Esophagus squamous epithelium (tissue), 5 donors: ENCODE measurements around the gene IGFBP3. TPM values are rescaled to one million over a fixed set of nuclear protein-coding genes. Genes with fewer than 3 reads are reported as not detected.

ENCODE experiments used
- DNase-seq: peaks from one replicate; lab custom pipeline; 2025; lab: John Stamatoyannopoulos, UW
- H3K27ac ChIP-seq, 4 donors: fragments of 200-600 bp; sonication (generic); one replicate each; pipeline ENCODE4 v1.5.1; 2016 to 2019; ENCODE audit warnings: mild to moderate bottlenecking in 1 of 4
- H3K27me3 ChIP-seq, 4 donors: fragments of 200-600 bp; sonication (generic); 1 replicate in 3 of 4; 2 replicates in 1 of 4; pipeline versions ENCODE4 v1.5.1 to v1.6.0; 2017 to 2021; ENCODE audit warnings: antibody characterized with exemption in 1 of 4
- H3K36me3 ChIP-seq, 3 donors: fragments of 200-600 bp; sonication (generic); one replicate each; pipeline ENCODE4 v1.5.1; 2016 to 2019
- H3K4me1 ChIP-seq, 3 donors: fragments of 200-600 bp; sonication (generic); one replicate each; pipeline ENCODE4 v1.5.1; 2017 to 2019
- H3K4me3 ChIP-seq, 4 donors: fragments of 200-600 bp; sonication (generic); 1 replicate in 3 of 4; 2 replicates in 1 of 4; pipeline ENCODE4 v1.5.1; 2016 to 2019; ENCODE audit warnings: mild to moderate bottlenecking in 2 of 4, moderate library complexity in 1 of 4
- H3K9me3 ChIP-seq, 3 donors: fragments of 200-600 bp; sonication (generic); one replicate each; pipeline ENCODE4 v1.5.1; 2016 to 2019
- POLR2A ChIP-seq, 4 donors: fragments of 450-650 bp; IDR thresholded peaks; one replicate each; pipeline ENCODE4 v1.6.1; 2017; ENCODE audit warnings: antibody characterized with exemption in 4 of 4, mild to moderate bottlenecking in 4 of 4, moderate library complexity in 3 of 4
- WGBS, 2 donors: methylation state at CpG; one replicate each; pipeline ENCODE4 v1.1.5; 2018; 5-methylcytosine and 5-hydroxymethylcytosine counted together
- intact Hi-C: fragments of 100-400 bp; cut with DNase I; formaldehyde crosslinking; loops from one replicate; pipeline ENCODE4 v1.15.0; 2022
- total RNA-seq, 4 donors: library from RNA; depleted of rRNA; stranded (reverse); fragments of >200 nt; gene quantifications; one replicate each; pipeline ENCODE4 v1.1.0, GENCODE V29; 2016
- TF ChIP-seq, protein P1 (sequence below), 6 experiments: fragments of 450-650 bp in 4 of 6; fragments of 200-600 bp in 2 of 6; sonication (generic) in 2 of 6; IDR thresholded peaks; one replicate each; pipeline ENCODE4 v1.5.1; 2016 to 2019; ENCODE audit warnings: antibody characterized with exemption in 6 of 6, mild to moderate bottlenecking in 4 of 6, moderate library complexity in 4 of 6
- donor health status: DM: yes; HTN: yes; CAD: no.

Gene IGFBP3
- total RNA-seq, 4 donors from 2014 or later: 11.8 to 68.4 (median 47.9) TPM

DNA sequence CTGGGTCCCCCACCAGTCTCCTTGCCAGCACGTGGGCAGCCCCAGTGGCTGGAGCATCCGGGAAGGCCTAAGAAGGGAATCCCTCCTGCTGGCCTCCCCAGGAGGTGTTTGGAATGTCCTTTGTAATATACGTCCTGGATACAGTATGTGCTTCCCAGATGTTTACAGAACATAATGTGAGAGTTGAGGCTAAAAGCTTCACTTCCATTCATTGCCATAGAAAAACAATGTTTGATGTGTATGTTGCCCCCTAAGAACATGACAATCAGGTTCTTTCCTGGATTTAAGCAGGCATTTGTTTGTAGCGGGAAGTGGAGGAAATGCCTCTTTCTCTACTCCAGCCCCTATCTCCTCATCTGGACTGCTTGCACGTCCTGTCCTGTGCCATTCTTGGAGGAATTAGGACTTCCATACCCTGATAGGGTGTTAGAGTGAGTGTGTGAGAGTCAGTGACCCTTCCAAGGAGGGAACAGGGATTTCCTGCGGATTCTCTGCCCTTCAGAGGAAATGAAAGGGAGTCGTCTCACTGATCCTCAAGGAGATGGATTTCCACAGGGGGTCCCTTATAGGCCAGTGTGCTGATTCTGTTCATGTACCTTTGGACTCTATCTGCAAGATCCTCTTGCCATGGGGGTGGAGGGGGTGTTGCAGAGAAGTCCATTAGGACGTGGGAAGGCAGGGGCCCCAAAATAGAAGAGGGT, 31.6 kb downstream of the IGFBP3 start:
- H3K9me3 ChIP-seq: no peaks in the 10 kb centered on the region
- H3K4me3 ChIP-seq: no peak overlapping the region
- peaks cover 0 to 83% (median 2%) of the 10 kb centered on the region in 4 donors for H3K27me3 ChIP-seq
- intact Hi-C loops: no loop called here
- no peaks in the 10 kb centered on the region for H3K36me3 ChIP-seq
- TF ChIP-seq, protein P1, sequence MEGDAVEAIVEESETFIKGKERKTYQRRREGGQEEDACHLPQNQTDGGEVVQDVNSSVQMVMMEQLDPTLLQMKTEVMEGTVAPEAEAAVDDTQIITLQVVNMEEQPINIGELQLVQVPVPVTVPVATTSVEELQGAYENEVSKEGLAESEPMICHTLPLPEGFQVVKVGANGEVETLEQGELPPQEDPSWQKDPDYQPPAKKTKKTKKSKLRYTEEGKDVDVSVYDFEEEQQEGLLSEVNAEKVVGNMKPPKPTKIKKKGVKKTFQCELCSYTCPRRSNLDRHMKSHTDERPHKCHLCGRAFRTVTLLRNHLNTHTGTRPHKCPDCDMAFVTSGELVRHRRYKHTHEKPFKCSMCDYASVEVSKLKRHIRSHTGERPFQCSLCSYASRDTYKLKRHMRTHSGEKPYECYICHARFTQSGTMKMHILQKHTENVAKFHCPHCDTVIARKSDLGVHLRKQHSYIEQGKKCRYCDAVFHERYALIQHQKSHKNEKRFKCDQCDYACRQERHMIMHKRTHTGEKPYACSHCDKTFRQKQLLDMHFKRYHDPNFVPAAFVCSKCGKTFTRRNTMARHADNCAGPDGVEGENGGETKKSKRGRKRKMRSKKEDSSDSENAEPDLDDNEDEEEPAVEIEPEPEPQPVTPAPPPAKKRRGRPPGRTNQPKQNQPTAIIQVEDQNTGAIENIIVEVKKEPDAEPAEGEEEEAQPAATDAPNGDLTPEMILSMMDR (IDR thresholded peaks at IDR 0.05): no peak
- TF ChIP-seq POLR2A (IDR thresholded peaks at IDR 0.05): no peak
- H3K4me1 ChIP-seq: peaks cover 0 to 13% (median 8%) of the 10 kb centered on the region in 3 donors
- H3K27ac ChIP-seq: no peak overlapping the region
- WGBS, 2 donors: 58 to 63% methylated on average over 8 of the region's 8 CpGs
- DNase-seq: no peak

DNA sequence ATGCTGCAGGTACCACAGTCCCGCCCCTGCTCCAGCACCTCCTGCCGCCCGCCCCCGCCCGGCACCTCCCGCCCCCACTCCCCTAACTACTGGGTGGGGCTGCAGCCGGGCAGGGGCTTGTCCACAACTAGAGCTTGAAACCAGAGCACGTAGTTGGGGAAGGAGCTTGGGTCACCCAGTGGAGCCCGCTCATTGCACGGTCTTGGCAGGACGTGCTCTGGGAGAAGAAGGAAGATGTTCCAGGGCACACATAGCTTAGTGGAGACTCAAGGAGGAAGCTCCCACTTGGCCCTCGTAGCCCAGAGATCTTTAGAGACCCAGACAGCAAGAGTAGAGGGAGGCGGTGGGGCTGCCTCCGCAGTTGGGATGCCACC, 32.1 kb downstream of the IGFBP3 start:
- TF ChIP-seq, protein P1 (IDR thresholded peaks at IDR 0.05): no peak
- no peak for TF ChIP-seq POLR2A (IDR thresholded peaks at IDR 0.05)
- intact Hi-C loops: no loop called here
- Histone ChIP-seq H3K9me3 (no peaks in the 10 kb centered on the region), H3K36me3 (no peaks in the 10 kb centered on the region), H3K4me3 (peak overlapping the region in 2 of 4 donors; percentile 30 to 55), H3K27me3 (peaks cover 0 to 82% (median 2%) of the 10 kb centered on the region in 4 donors), H3K27ac (no peak overlapping the region), H3K4me1 (peaks cover 0 to 13% (median 8%) of the 10 kb centered on the region in 3 donors)
- DNase-seq: no peak
- 41 to 44% methylated on average over 3 to 5 of the region's 14 CpGs for WGBS, 2 donors

DNA sequence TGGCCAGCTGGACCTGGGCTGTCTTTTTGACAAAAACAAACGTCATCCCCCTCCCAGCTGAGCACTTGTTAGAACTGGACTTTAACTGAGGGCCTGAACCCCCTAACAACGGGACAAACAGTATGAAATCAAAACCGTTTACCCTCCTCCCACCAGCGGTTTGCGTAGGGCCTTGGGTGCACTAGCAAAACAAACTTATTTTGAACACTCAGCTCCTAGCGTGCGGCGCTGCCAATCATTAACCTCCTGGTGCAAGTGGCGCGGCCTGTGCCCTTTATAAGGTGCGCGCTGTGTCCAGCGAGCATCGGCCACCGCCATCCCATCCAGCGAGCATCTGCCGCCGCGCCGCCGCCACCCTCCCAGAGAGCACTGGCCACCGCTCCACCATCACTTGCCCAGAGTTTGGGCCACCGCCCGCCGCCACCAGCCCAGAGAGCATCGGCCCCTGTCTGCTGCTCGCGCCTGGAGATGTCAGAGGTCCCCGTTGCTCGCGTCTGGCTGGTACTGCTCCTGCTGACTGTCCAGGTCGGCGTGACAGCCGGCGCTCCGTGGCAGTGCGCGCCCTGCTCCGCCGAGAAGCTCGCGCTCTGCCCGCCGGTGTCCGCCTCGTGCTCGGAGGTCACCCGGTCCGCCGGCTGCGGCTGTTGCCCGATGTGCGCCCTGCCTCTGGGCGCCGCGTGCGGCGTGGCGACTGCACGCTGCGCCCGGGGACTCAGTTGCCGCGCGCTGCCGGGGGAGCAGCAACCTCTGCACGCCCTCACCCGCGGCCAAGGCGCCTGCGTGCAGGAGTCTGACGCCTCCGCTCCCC, 32.7 kb downstream of the IGFBP3 start, which contains the start of gene IGFBP1:
IGFBP1 (plus strand) TSS at position 304 of the 808 bp plus-strand sequence; CDS start at position 469, 165 bp downstream.
- intact Hi-C loops: no loop called here
- no peak for TF ChIP-seq POLR2A (IDR thresholded peaks at IDR 0.05)
- TF ChIP-seq, protein P1 (IDR thresholded peaks at IDR 0.05): no peak
- WGBS, 2 donors: 11 to 17% methylated on average over 5 of the region's 73 CpGs

DNA sequence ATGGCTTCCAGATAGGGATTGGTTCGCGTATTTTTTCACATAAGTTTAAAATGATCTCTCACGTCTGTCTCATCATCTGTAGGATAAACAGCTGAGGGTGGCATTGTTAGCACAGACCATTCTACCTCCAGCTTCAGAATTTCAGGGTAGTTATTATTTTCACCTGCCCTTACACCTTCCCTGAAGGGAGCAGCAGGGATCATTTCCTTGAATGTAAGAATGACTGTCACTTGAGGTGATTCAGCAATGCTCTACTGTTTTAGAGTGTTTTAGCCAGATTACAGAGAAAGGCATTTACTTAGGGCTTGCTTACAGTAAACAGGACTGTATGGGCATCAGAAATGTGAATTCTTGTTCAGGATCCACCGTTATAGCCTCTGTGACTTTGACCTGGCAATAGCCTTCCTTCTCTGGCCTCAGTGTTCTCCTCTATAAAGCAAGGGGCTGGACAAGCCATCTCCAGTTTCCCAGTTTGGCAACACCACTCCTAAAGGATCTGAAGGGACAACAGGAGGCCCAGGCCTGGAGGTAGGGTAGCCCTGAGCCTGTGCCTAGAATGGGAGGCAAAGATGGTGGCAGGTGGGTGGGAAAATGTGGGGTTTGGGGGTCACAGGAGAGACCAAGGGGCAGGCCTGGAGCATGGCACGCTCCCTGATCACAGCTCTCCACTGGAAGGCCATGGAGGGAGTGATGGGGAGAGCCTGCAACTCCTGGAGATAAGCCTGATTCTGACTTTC, 34.0 kb downstream of the IGFBP3 start:
- intact Hi-C loops: no loop called here
- Histone ChIP-seq H3K4me3 (no peak overlapping the region), H3K27me3 (peaks cover 0 to 79% (median 2%) of the 10 kb centered on the region in 4 donors), H3K9me3 (no peaks in the 10 kb centered on the region), H3K4me1 (peaks cover 0 to 13% (median 8%) of the 10 kb centered on the region in 3 donors), H3K36me3 (no peaks in the 10 kb centered on the region), H3K27ac (no peak overlapping the region)
- DNase-seq: no peak
- 81 to 91% methylated on average over 5 of the region's 5 CpGs for WGBS, 2 donors
- TF ChIP-seq, protein P1 (IDR thresholded peaks at IDR 0.05): no peak
- TF ChIP-seq POLR2A (IDR thresholded peaks at IDR 0.05): no peak

More for the DNA sequence above, 32.7 kb downstream of the IGFBP3 start, which contains the start of gene IGFBP1:
- Histone ChIP-seq H3K4me1 (peaks cover 0 to 13% (median 8%) of the 10 kb centered on the region in 3 donors), H3K27ac (no peak within 1 kb of the TSS), H3K9me3 (no peaks in the 10 kb centered on the region), H3K27me3 (peaks cover 0 to 83% (median 2%) of the 10 kb centered on the region in 4 donors), H3K4me3 (peak within 1 kb of the TSS in 2 of 4 donors; percentile 30 to 55), H3K36me3 (no peaks in the 10 kb centered on the region)
- no peak for DNase-seq
